ENCODE results near the gene SFMBT1. TPM values are rescaled to one million over a fixed set of nuclear protein-coding genes. Genes with fewer than 3 reads are reported as not detected.

SFMBT1 gene
- total RNA-seq, 2 donors from 2014 or later = 6.9 to 10.3 TPM

DNA sequence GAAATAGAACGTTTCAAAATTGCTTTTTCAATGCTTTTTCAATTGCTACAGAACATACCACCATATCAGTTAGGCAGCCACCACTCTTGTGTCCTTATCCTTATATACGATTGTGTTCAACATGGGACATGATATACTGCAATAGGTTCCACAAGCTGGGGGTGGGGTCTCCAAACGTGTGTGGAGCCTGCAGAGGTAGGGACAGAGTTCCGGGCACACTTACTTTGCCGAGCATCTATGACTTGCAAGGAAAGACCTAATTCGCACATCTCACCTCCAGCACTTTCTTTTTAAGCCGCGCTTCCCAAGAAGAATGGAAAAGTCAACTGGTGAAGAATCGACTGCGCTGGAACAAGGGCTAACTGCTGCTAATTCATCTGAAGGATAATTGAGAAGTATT, 39.6 kb upstream of the SFMBT1 start:
- Histone ChIP-seq H3K27me3 (ENCODE audit: control insufficient read depth, insufficient read depth, low read length, poor library complexity, severe bottlenecking) (no peaks in the 10 kb centered on the region), H3K4me3 (ENCODE audit: low read length) (no peak overlapping the region), H3K9me3 (ENCODE audit: control insufficient read depth, low read length) (no peaks in the 10 kb centered on the region), H3K27ac (ENCODE audit: low read depth, low read length) (no peak overlapping the region), H3K36me3 (ENCODE audit: control insufficient read depth, insufficient read depth, low read length) (peaks cover 8% of the 10 kb centered on the region), H3K4me1 (ENCODE audit: control insufficient read depth, insufficient read depth, low read length) (no peaks in the 10 kb centered on the region), H3K9ac (ENCODE audit: extremely low read depth, low read length, poor library complexity, severe bottlenecking) (no peak overlapping the region)
- Mint-ChIP-seq H3K9me3 (no peaks in the 10 kb centered on the region), H3K27ac (no peak overlapping the region), H3K27me3 (ENCODE audit: insufficient read depth) (no peaks in the 10 kb centered on the region), H3K4me3 (no peak overlapping the region), H3K36me3 (ENCODE audit: low read depth) (peaks cover 11% of the 10 kb centered on the region), H3K4me1 (peaks cover 3% of the 10 kb centered on the region)
- TF ChIP-seq CTCF (conservative IDR thresholded peaks at IDR 0.05) = no peak
- DNase-seq = no peak
- 84 to 88% methylated on average over 6 to 10 of the region's 10 CpGs for WGBS, 2 experiments (ENCODE audit: insufficient coverage in 1 of 2, insufficient read length in 1 of 2)

DNA sequence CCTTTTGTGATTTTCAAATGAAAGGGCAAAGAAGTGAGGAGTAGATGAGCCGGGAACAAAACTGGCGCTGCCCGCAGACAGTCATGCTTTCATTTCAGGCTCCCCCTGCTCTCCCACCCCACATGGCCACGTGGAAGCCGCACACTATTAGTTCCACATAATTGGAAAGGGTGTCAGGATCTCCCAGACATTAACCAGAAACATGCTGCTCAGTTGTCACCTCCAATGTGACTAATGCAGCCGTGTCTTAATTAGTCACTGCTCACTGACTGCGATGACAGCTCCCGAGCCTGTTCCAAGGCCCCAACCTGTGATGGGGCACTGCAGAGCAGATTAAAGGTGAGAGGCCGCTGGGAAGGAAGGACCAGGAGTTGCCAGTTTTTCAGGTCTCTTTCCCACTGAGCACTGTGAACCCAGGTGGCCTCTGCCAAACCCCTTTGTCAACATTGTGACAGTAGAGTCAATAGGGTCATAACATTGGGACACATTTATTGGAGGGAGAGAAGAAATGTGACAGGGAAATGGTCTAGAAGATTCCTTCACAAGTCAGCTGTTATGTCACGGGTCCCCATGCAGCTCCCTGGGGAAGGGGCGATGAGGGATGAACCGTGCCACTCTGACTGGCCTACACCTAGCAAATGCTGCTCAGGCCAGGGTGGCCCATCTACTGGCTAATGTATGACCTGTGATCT, 38.6 kb upstream of the SFMBT1 start:
- Mint-ChIP-seq H3K36me3 (ENCODE audit: low read depth) (peaks cover 2% of the 10 kb centered on the region), H3K4me3 (no peak overlapping the region), H3K27me3 (ENCODE audit: insufficient read depth) (no peaks in the 10 kb centered on the region), H3K27ac (no peak overlapping the region), H3K9me3 (no peaks in the 10 kb centered on the region), H3K4me1 (peaks cover 3% of the 10 kb centered on the region)
- H3K27me3 ChIP-seq (ENCODE audit: control insufficient read depth, insufficient read depth, low read length, poor library complexity, severe bottlenecking) = no peaks in the 10 kb centered on the region
- H3K4me1 ChIP-seq (ENCODE audit: control insufficient read depth, insufficient read depth, low read length) = no peaks in the 10 kb centered on the region
- TF ChIP-seq CTCF (conservative IDR thresholded peaks at IDR 0.05) = no peak
- DNase-seq = peak; percentile 48
- H3K4me3 ChIP-seq (ENCODE audit: low read length) = no peak overlapping the region
- no peaks in the 10 kb centered on the region for H3K36me3 ChIP-seq (ENCODE audit: control insufficient read depth, insufficient read depth, low read length)
- 84 to 93% methylated on average over 7 to 12 of the region's 12 CpGs for WGBS, 2 experiments (ENCODE audit: insufficient coverage in 1 of 2, insufficient read length in 1 of 2)
- H3K9ac ChIP-seq (ENCODE audit: extremely low read depth, low read length, poor library complexity, severe bottlenecking) = no peak overlapping the region
- no peak overlapping the region for H3K27ac ChIP-seq (ENCODE audit: low read depth, low read length)
- H3K9me3 ChIP-seq (ENCODE audit: control insufficient read depth, low read length) = no peaks in the 10 kb centered on the region

GRCh38 chr3:53083949-53084309, 38.1 kb upstream of the SFMBT1 start:
- H3K36me3 Mint-ChIP-seq (ENCODE audit: low read depth) = no peaks in the 10 kb centered on the region
- Histone ChIP-seq H3K9me3 (ENCODE audit: control insufficient read depth, low read length) (no peaks in the 10 kb centered on the region), H3K36me3 (ENCODE audit: control insufficient read depth, insufficient read depth, low read length) (no peaks in the 10 kb centered on the region), H3K27ac (ENCODE audit: low read depth, low read length) (no peak overlapping the region), H3K9ac (ENCODE audit: extremely low read depth, low read length, poor library complexity, severe bottlenecking) (no peak overlapping the region), H3K4me1 (ENCODE audit: control insufficient read depth, insufficient read depth, low read length) (no peaks in the 10 kb centered on the region), H3K4me3 (ENCODE audit: low read length) (no peak overlapping the region), H3K27me3 (ENCODE audit: control insufficient read depth, insufficient read depth, low read length, poor library complexity, severe bottlenecking) (no peaks in the 10 kb centered on the region)
- no peak overlapping the region for H3K27ac Mint-ChIP-seq
- H3K4me3 Mint-ChIP-seq = no peak overlapping the region
- peaks cover 3% of the 10 kb centered on the region for H3K4me1 Mint-ChIP-seq
- H3K9me3 Mint-ChIP-seq = no peaks in the 10 kb centered on the region
- TF ChIP-seq CTCF (conservative IDR thresholded peaks at IDR 0.05) = no peak
- DNase-seq = peak; percentile 36
- WGBS, 2 experiments (ENCODE audit: insufficient coverage in 1 of 2, insufficient read length in 1 of 2) = 89 to 94% methylated on average over 3 of the region's 3 CpGs
- no peaks in the 10 kb centered on the region for H3K27me3 Mint-ChIP-seq (ENCODE audit: insufficient read depth)

All from endodermal cell (in vitro differentiated cells).